GM12865 (cell line): Measurements from ENCODE around the gene RTKN.

Source experiments
- DNase-seq: peaks from one replicate; pipeline ENCODE4 v3.0.0; 2010; ENCODE audit warnings: low read depth
- H3K4me3 ChIP-seq: 2 replicates; pipeline ENCODE4 v1.5.1; 2011; ENCODE audit warnings: mild to moderate bottlenecking, low read depth, low read length, control low read depth
- TF ChIP-seq, protein P1 (sequence below): IDR thresholded peaks from 2 replicates; pipeline ENCODE4 v1.5.1; 2011; ENCODE audit warnings: low read length, control low read depth, low read depth, inconsistent platforms; ENCODE audit not compliant: insufficient read depth; ENCODE audit errors: missing control alignments

Gene RTKN

DNA sequence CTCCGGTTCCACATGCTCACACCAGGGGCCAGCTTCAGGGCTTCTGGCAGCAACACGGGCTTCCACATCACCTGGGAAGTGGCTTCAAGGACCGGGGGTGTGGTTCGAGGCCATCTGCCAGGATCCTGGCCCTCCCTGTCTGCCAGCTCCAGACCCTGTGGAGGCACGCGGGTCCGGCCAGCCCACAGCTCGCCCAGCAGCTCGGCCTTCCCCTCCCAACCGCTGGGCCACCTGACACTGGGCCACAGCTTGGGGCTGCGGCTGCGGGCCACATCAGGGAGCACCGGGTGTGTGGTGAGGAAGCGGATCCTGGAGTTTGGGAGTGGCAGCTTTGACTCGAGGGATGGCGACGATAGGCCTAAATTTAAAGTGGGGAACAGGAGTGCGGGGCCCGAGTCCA lies 27.3 kb downstream of the RTKN start:
- TF ChIP-seq, protein P1, sequence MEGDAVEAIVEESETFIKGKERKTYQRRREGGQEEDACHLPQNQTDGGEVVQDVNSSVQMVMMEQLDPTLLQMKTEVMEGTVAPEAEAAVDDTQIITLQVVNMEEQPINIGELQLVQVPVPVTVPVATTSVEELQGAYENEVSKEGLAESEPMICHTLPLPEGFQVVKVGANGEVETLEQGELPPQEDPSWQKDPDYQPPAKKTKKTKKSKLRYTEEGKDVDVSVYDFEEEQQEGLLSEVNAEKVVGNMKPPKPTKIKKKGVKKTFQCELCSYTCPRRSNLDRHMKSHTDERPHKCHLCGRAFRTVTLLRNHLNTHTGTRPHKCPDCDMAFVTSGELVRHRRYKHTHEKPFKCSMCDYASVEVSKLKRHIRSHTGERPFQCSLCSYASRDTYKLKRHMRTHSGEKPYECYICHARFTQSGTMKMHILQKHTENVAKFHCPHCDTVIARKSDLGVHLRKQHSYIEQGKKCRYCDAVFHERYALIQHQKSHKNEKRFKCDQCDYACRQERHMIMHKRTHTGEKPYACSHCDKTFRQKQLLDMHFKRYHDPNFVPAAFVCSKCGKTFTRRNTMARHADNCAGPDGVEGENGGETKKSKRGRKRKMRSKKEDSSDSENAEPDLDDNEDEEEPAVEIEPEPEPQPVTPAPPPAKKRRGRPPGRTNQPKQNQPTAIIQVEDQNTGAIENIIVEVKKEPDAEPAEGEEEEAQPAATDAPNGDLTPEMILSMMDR: no peak
- DNase-seq: no peak
- no peak overlapping the region for H3K4me3 ChIP-seq

GRCh38 chr2:74413001-74413698 lies 28.6 kb downstream of the RTKN start:
- TF ChIP-seq, protein P1: no peak
- DNase-seq: no peak
- no peak overlapping the region for H3K4me3 ChIP-seq

- DNase-seq: no peak
- H3K4me3 ChIP-seq: no peak overlapping the region
- TF ChIP-seq, protein P1: no peak
Measured at GRCh38 chr2:74407682-74408081, 34.1 kb downstream of the RTKN start.

GRCh38 chr2:74406035-74406434 lies 35.7 kb downstream of the RTKN start:
- TF ChIP-seq, protein P1: no peak
- H3K4me3 ChIP-seq: no peak overlapping the region
- DNase-seq: peak; percentile 63

DNA sequence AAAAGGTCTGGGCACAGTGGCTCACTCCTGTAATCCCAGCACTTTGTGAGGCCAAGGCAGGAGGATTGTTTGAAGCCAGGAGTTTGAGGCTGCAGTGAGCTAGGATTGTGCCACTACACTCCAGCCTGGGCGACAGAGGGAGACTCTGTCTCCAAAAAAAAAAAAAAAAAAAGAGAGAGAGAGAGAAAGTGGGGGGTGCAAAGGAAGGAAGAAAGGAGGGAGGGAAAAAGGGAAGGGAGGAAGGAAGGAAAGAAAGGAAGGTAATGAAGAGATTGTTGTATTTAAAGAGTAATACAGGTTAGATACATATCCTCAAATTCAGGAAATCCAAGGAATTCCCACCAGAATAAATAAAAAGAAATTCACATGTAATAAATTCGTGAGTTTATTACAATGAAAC lies 39.8 kb downstream of the RTKN start:
- DNase-seq: no peak
- TF ChIP-seq, protein P1: no peak
- H3K4me3 ChIP-seq: no peak overlapping the region

GRCh38 chr2:74399785-74400184 lies 42.0 kb downstream of the RTKN start:
- peak; percentile 67 for DNase-seq
- H3K4me3 ChIP-seq: no peak overlapping the region
- TF ChIP-seq, protein P1: peak; percentile 63

DNA sequence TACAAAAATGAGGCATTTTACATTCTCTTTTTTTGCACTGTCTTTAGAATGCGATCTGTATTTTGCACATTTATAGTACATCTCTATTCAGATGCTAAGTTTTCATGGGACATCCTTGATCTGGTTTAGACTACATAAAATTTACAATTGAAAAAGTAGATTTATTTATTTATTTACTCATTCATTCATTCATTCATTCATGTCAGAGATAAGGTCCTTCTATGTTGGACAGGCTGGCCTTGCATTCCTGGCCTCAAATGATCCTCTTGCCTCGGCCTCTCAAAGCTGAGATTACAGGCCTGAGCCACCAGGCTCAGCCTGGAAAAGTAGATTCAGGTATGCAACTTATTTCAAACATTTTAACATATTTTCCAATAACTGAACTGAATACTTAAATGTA lies 45.6 kb downstream of the RTKN start:
- H3K4me3 ChIP-seq: no peak overlapping the region
- TF ChIP-seq, protein P1: no peak
- no peak for DNase-seq
